ENCODE measurements around the gene FSIP1. TPM values are rescaled to one million over a fixed set of nuclear protein-coding genes. Genes with fewer than 3 reads are reported as not detected.

FSIP1 gene
- total and polyA plus RNA-seq, 9 of the 15 experiments (the other 6 are each of a cell fraction or from before 2014, with no cell fraction given): 0.07 to 0.51 (median 0.29) TPM

DNA sequence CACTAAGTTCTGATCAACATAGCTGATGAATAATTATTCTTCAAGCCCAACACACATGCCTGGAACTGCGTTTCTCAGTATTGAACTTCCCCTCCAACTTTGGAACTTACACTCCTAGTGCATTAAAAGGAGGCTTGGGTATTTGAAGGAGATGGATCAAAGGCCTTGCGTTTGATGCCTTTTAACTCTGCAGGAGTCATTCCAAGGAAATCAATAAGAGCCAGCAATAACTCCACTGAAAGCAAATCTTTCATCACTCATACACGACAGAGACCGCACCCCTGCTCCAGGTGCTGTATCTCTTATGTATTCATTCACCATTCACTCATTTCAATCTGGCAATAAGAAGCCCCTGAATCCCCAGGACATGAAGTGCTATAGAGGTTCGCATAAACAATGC, 14.0 kb upstream of the FSIP1 start:
- no peak for FAIRE-seq

DNA sequence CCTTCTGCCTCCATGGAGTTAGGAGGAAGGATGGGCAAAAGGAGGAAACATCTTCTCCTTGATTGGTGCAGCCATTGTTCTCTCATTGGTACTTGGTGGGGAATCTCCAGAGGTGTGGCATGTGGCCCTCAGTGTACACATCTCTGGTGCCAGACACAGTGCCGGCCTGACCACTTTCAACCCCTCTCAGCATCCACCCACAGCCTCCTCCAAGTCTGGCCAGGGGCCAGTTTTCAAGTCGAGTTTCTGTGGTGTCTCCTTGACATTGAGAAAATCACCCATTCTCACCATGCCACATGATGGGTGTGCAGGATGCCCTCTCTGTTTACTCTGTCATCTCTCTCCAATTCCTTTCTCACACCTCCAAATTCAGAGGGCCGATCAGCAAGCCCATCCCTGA, 12.8 kb upstream of the FSIP1 start:
- Histone ChIP-seq H3K4me1 (replicated peaks in 1 of 2; ENCODE audit: control insufficient read depth in 2 of 2, insufficient read depth in 2 of 2, low read length in 2 of 2) (no peaks in the 10 kb centered on the region), H3K4me2 (ENCODE audit: insufficient read depth, low read length) (no peak overlapping the region), H3K36me3 (ENCODE audit: control insufficient read depth, insufficient read depth, low read length) (no peaks in the 10 kb centered on the region), H3K9ac (ENCODE audit: insufficient read depth in 1 of 2, low read depth in 2 of 2, low read length in 2 of 2) (no peak overlapping the region), H3K27me3 (ENCODE audit: control insufficient read depth in 2 of 2, insufficient read depth in 2 of 2, low read length in 2 of 2) (peaks cover 24 to 30% of the 10 kb centered on the region in 2 experiments), H2AFZ (ENCODE audit: low read depth, low read length) (no peak overlapping the region), H3K79me2 (ENCODE audit: control insufficient read depth, insufficient read depth, low read length) (no peaks in the 10 kb centered on the region), H3K9me1 (ENCODE audit: control insufficient read depth, insufficient read depth, low read length) (no peaks in the 10 kb centered on the region), H3K27ac (ENCODE audit: extremely low read depth, low read depth, low read length) (no peak overlapping the region), H4K20me1 (replicated peaks; ENCODE audit: control insufficient read depth, insufficient read depth, low read length) (0 out of 2 replicates have a peak, but pooled peaks cover 1% of the 10 kb centered on the region), H3K9me3 (replicated peaks; ENCODE audit: control insufficient read depth, insufficient read depth, low read depth, low read length) (no peaks in the 10 kb centered on the region), H3K4me3 (no peak overlapping the region)
- CTCF ChIA-PET (ENCODE audit: low intra/inter-chr PET ratio): no interaction called here
- no peak for DNase-seq (ENCODE audit: extremely low read depth in 1 of 4, low spot score in 3 of 4)
- in situ Hi-C loops (cut with MboI) (loop anchor here (25.0 kb wide), 1 partner anchor 217 kb away; no protein-coding TSS in a partner anchor), intact Hi-C loops (cut with micrococcal nuclease) (no loop called here)
- POLR2A ChIA-PET: interaction anchor here (0.6 to 1.1 kb wide), 3 partner anchors 7 to 108 kb away, joined by 3 read pairs; no protein-coding TSS in a partner anchor
- no TSS peak for BruUV-seq (replicated peaks)
- no peak for FAIRE-seq
- no peak for ATAC-seq
- WGBS (ENCODE audit: insufficient coverage, low coverage, missing lambda C conversion rate): 0% methylated on average over 3 of the region's 3 CpGs
- TF ChIP-seq CREBBP (IDR thresholded peaks at IDR 0.05; ENCODE audit: low read depth, low read length): no peak
- TF ChIP-seq, protein P1, sequence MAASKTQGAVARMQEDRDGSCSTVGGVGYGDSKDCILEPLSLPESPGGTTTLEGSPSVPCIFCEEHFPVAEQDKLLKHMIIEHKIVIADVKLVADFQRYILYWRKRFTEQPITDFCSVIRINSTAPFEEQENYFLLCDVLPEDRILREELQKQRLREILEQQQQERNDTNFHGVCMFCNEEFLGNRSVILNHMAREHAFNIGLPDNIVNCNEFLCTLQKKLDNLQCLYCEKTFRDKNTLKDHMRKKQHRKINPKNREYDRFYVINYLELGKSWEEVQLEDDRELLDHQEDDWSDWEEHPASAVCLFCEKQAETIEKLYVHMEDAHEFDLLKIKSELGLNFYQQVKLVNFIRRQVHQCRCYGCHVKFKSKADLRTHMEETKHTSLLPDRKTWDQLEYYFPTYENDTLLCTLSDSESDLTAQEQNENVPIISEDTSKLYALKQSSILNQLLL (CRISPR knock-in tag; IDR thresholded peaks at IDR 0.05; ENCODE audit: borderline replicate concordance): no peak
- TF ChIP-seq HIVEP1 (CRISPR knock-in tag; IDR thresholded peaks at IDR 0.05): no peak
- TF ChIP-seq SOX6 (IDR thresholded peaks at IDR 0.05): no peak
- TF ChIP-seq TAF9B (IDR thresholded peaks at IDR 0.05; ENCODE audit: partially characterized antibody): no peak
- no peak for TF ChIP-seq TFAM (CRISPR knock-in tag; conservative IDR thresholded peaks at IDR 0.05)
- no peak for TF ChIP-seq DACH1 (IDR thresholded peaks at IDR 0.05; ENCODE audit: partially characterized antibody)
- no peak for TF ChIP-seq ZNF165 (CRISPR knock-in tag; IDR thresholded peaks at IDR 0.05; ENCODE audit: borderline replicate concordance)
- TF ChIP-seq ZFX (CRISPR knock-in tag; IDR thresholded peaks at IDR 0.05): no peak
- TF ChIP-seq CEBPB (tag; IDR thresholded peaks at IDR 0.05): no peak
- no peak for TF ChIP-seq RBBP5 (IDR thresholded peaks at IDR 0.05; ENCODE audit: borderline replicate concordance, insufficient read depth, low read length, poor library complexity, severe bottlenecking)
- no peak for TF ChIP-seq HOXB6 (CRISPR knock-in tag; IDR thresholded peaks at IDR 0.05; ENCODE audit: borderline replicate concordance)
- no peak for TF ChIP-seq ZNF324 (CRISPR knock-in tag; IDR thresholded peaks at IDR 0.05)
- no peak for TF ChIP-seq FOXK1 (CRISPR knock-in tag; IDR thresholded peaks at IDR 0.05; ENCODE audit: borderline replicate concordance)

More for the DNA sequence above, 14.0 kb upstream of the FSIP1 start:
- no peaks in the 10 kb centered on the region for H3K9me1 ChIP-seq (ENCODE audit: control insufficient read depth, insufficient read depth, low read length)
- intact Hi-C loops (cut with micrococcal nuclease) (no loop called here), in situ Hi-C loops (cut with MboI) (loop anchor here (25.0 kb wide), 1 partner anchor 216 kb away; no protein-coding TSS in a partner anchor)
- no peak overlapping the region for H2AFZ ChIP-seq (ENCODE audit: low read depth, low read length)
- no peaks in the 10 kb centered on the region for H3K9me3 ChIP-seq (replicated peaks; ENCODE audit: control insufficient read depth, insufficient read depth, low read depth, low read length)
- no TSS peak for BruUV-seq (replicated peaks)
- WGBS (ENCODE audit: insufficient coverage, low coverage, missing lambda C conversion rate): 4% methylated on average over 5 of the region's 5 CpGs
- H3K27ac ChIP-seq (ENCODE audit: extremely low read depth, low read depth, low read length): no peak overlapping the region
- no peaks in the 10 kb centered on the region for H3K79me2 ChIP-seq (ENCODE audit: control insufficient read depth, insufficient read depth, low read length)
- H3K36me3 ChIP-seq (ENCODE audit: control insufficient read depth, insufficient read depth, low read length): no peaks in the 10 kb centered on the region
- no peak for TF ChIP-seq BCOR (IDR thresholded peaks at IDR 0.05)
- TF ChIP-seq HDGF (IDR thresholded peaks at IDR 0.05): no peak
- no peak for TF ChIP-seq IFI16 (CRISPR knock-in tag; IDR thresholded peaks at IDR 0.05)
- no peak for TF ChIP-seq DACH1 (IDR thresholded peaks at IDR 0.05; ENCODE audit: partially characterized antibody)
- no peak for TF ChIP-seq MAZ (CRISPR knock-in tag; conservative IDR thresholded peaks at IDR 0.05 in 1 of 2, IDR thresholded peaks at IDR 0.05 in 1 of 2)
- no peak for TF ChIP-seq EP300 (IDR thresholded peaks at IDR 0.05; ENCODE audit: low read length)
- TF ChIP-seq TAL1 (IDR thresholded peaks at IDR 0.05): no peak
- no peak for TF ChIP-seq ZNF444 (CRISPR knock-in tag; IDR thresholded peaks at IDR 0.05)
- TF ChIP-seq MAFG (tag; conservative IDR thresholded peaks at IDR 0.05): no peak
- TF ChIP-seq MAFK (IDR thresholded peaks at IDR 0.05; ENCODE audit: low read length): no peak
- TF ChIP-seq PHB (CRISPR knock-in tag; IDR thresholded peaks at IDR 0.05): no peak
- CTCF ChIA-PET (ENCODE audit: low intra/inter-chr PET ratio): no interaction called here
- no peak for DNase-seq (ENCODE audit: extremely low read depth in 1 of 4, low spot score in 3 of 4)
- no peaks in the 10 kb centered on the region for H3K4me1 ChIP-seq (replicated peaks in 1 of 2; ENCODE audit: control insufficient read depth in 2 of 2, insufficient read depth in 2 of 2, low read length in 2 of 2)
- H4K20me1 ChIP-seq (replicated peaks; ENCODE audit: control insufficient read depth, insufficient read depth, low read length): 0 out of 2 replicates have a peak, but pooled peaks cover 2% of the 10 kb centered on the region
- H3K27me3 ChIP-seq (ENCODE audit: control insufficient read depth in 2 of 2, insufficient read depth in 2 of 2, low read length in 2 of 2): peaks cover 34 to 36% of the 10 kb centered on the region in 2 experiments
- POLR2A ChIA-PET: no interaction called here
- no peak overlapping the region for H3K9ac ChIP-seq (ENCODE audit: insufficient read depth in 1 of 2, low read depth in 2 of 2, low read length in 2 of 2)
- no peak overlapping the region for H3K4me3 ChIP-seq
- no peak overlapping the region for H3K4me2 ChIP-seq (ENCODE audit: insufficient read depth, low read length)
- ATAC-seq: no peak

All from K562 (cell line).